Liver (tissue), 9 donors: ENCODE measurements around the gene MARVELD3. TPM values are rescaled to one million over a fixed set of nuclear protein-coding genes. Genes with fewer than 3 reads are reported as not detected.
"Not testable (repeated sequence)": the region's sequence is repeated elsewhere in the genome, so short reads cannot be mapped to it uniquely, and the experiment has no call there.

Experiments used
- DNase-seq: peaks from one replicate; pipeline ENCODE4 v3.0.0-alpha.2; 2017; ENCODE audit warnings: low spot score
- H3K27ac ChIP-seq, 2 donors: one replicate each; pipeline ENCODE4 v1.7.0; 2013; ENCODE audit warnings: inconsistent platforms in 2 of 2, low read length in 2 of 2, control low read depth in 1 of 2, low read depth in 1 of 2, mild to moderate bottlenecking in 1 of 2
- H3K27me3 ChIP-seq, 4 donors: one replicate each; pipeline versions ENCODE4 v1.6.1 to v1.7.0; 2013; ENCODE audit warnings: low read length in 3 of 4, inconsistent platforms in 1 of 4, mild to moderate bottlenecking in 1 of 4, moderate library complexity in 1 of 4; ENCODE audit not compliant: control insufficient read depth in 4 of 4, insufficient read depth in 4 of 4
- H3K36me3 ChIP-seq, 4 donors: one replicate each; pipeline versions ENCODE4 v1.6.1 to v1.7.0; 2013; ENCODE audit warnings: low read length in 3 of 4, mild to moderate bottlenecking in 3 of 4, low read depth in 1 of 4, moderate library complexity in 1 of 4; ENCODE audit not compliant: control insufficient read depth in 4 of 4, insufficient read depth in 3 of 4
- H3K4me1 ChIP-seq, 4 donors: one replicate each; pipeline versions ENCODE4 v1.6.1 to v1.7.0; 2013; ENCODE audit warnings: low read length in 3 of 4, mild to moderate bottlenecking in 3 of 4, moderate library complexity in 1 of 4; ENCODE audit not compliant: control insufficient read depth in 4 of 4, insufficient read depth in 4 of 4
- H3K4me3 ChIP-seq, 3 donors: one replicate each; pipeline versions ENCODE4 v1.6.1 to v1.7.0; 2013; ENCODE audit warnings: low read length in 3 of 3, control low read depth in 1 of 3, low read depth in 1 of 3, mild to moderate bottlenecking in 1 of 3
- H3K9ac ChIP-seq, 2 donors: one replicate each; pipeline ENCODE4 v1.7.0; 2013; ENCODE audit warnings: low read length in 2 of 2, mild to moderate bottlenecking in 2 of 2, moderate library complexity in 2 of 2, control low read depth in 1 of 2, low read depth in 1 of 2
- H3K9me3 ChIP-seq, 4 donors: one replicate each; pipeline versions ENCODE4 v1.6.1 to v1.7.0; 2013; ENCODE audit warnings: low read length in 3 of 4; ENCODE audit not compliant: control insufficient read depth in 4 of 4
- EGR1 ChIP-seq, 2 donors: IDR thresholded peaks; 2 replicates each; pipeline ENCODE4 v1.6.1; 2016 to 2018; ENCODE audit warnings: antibody characterized with exemption in 2 of 2, low read depth in 2 of 2
- FOXA1 ChIP-seq: IDR thresholded peaks from 2 replicates; pipeline ENCODE4 v1.6.1; 2016; ENCODE audit warnings: antibody characterized with exemption
- FOXA2 ChIP-seq: IDR thresholded peaks from 2 replicates; pipeline ENCODE4 v1.6.1; 2016; ENCODE audit warnings: antibody characterized with exemption
- GABPA ChIP-seq, 2 donors: IDR thresholded peaks in 1 of 2; conservative IDR thresholded peaks in 1 of 2; 2 replicates each; pipeline ENCODE4 v1.6.1; 2016; ENCODE audit warnings: antibody characterized with exemption in 2 of 2, mild to moderate bottlenecking in 1 of 2, moderate library complexity in 1 of 2
- HNF4A ChIP-seq, 2 donors: conservative IDR thresholded peaks; 2 replicates each; pipeline ENCODE4 v1.6.1; 2016; ENCODE audit warnings: antibody characterized with exemption in 2 of 2, mild to moderate bottlenecking in 2 of 2
- HNF4G ChIP-seq: IDR thresholded peaks from 2 replicates; pipeline ENCODE4 v1.6.1; 2016; ENCODE audit warnings: antibody characterized with exemption
- JUND ChIP-seq, 2 donors: IDR thresholded peaks; 2 replicates each; pipeline ENCODE4 v1.6.1; 2016; ENCODE audit warnings: antibody characterized with exemption in 2 of 2
- NR2F2 ChIP-seq: IDR thresholded peaks from 2 replicates; pipeline ENCODE4 v1.6.1; 2016; ENCODE audit warnings: antibody characterized with exemption
- RAD21 ChIP-seq, 2 donors: IDR thresholded peaks; 2 replicates each; pipeline ENCODE4 v1.6.1; 2016; ENCODE audit warnings: antibody characterized with exemption in 2 of 2, mild to moderate bottlenecking in 2 of 2
- RXRA ChIP-seq, 2 donors: IDR thresholded peaks; 2 replicates each; pipeline ENCODE4 v1.6.1; 2017 to 2018; ENCODE audit warnings: antibody characterized with exemption in 2 of 2, mild to moderate bottlenecking in 1 of 2
- SP1 ChIP-seq: IDR thresholded peaks from 2 replicates; pipeline ENCODE4 v1.6.1; 2018; ENCODE audit warnings: antibody characterized with exemption, mild to moderate bottlenecking
- TAF1 ChIP-seq: conservative IDR thresholded peaks from 2 replicates; pipeline ENCODE4 v1.6.1; 2016; ENCODE audit warnings: antibody characterized with exemption, mild to moderate bottlenecking
- YY1 ChIP-seq: IDR thresholded peaks from 2 replicates; pipeline ENCODE4 v1.6.1; 2016; ENCODE audit warnings: antibody characterized with exemption, mild to moderate bottlenecking
- WGBS: extraction: QIAGEN DNeasy Blood & Tissue Kit; methylation state at CpG from one replicate; pipeline ENCODE4 v1.1.7; 2013; 5-methylcytosine and 5-hydroxymethylcytosine counted together
- polyA plus RNA-seq, 2 donors: library from polyadenylated mRNA; stranded (reverse) in 1 of 2; unstranded in 1 of 2; fragments of 200-250 nt in 1 of 2; fragments of >200 nt in 1 of 2; fragmentation: Nextera tagmentation in 1 of 2; extraction: Ambion mirVana in 1 of 2; gene quantifications; one replicate each; pipeline versions ENCODE4 v1.2.1 to v1.2.3, GENCODE V29; 2013 to 2015
- total RNA-seq, 2 donors: library from RNA; depleted of rRNA; stranded (reverse); fragments of >200 nt; gene quantifications; one replicate each; pipeline ENCODE4 v1.2.3, GENCODE V29; 2014
- TF ChIP-seq, protein P1 (sequence below): fragments of 150-350 bp; IDR thresholded peaks from 2 replicates; pipeline ENCODE4 v1.5.1; 2017; ENCODE audit warnings: improper control_type of control experiment, low read depth, low read length; ENCODE audit not compliant: missing input control
- TF ChIP-seq, protein P2 (sequence below): IDR thresholded peaks from 2 replicates; pipeline ENCODE4 v1.6.1; 2016; ENCODE audit warnings: antibody characterized with exemption
- TF ChIP-seq, protein P3 (sequence below): IDR thresholded peaks from 2 replicates; pipeline ENCODE4 v1.6.1; 2016; ENCODE audit warnings: antibody characterized with exemption
- TF ChIP-seq, protein P4 (sequence below): IDR thresholded peaks from 2 replicates; pipeline ENCODE4 v1.6.1; 2016; ENCODE audit warnings: antibody characterized with exemption, mild to moderate bottlenecking
- TF ChIP-seq, protein P5 (sequence below): IDR thresholded peaks from 2 replicates; pipeline ENCODE4 v1.6.1; 2016; ENCODE audit warnings: antibody characterized with exemption
- donor health status: healthy.
- donor health status: healthy.
- donor health status: healthy.
- donor health status: healthy.
- donor health status: healthy.

The MARVELD3 gene
- total and polyA plus RNA-seq, 4 donors: 1.8 to 4.9 (median 4.1) TPM

DNA sequence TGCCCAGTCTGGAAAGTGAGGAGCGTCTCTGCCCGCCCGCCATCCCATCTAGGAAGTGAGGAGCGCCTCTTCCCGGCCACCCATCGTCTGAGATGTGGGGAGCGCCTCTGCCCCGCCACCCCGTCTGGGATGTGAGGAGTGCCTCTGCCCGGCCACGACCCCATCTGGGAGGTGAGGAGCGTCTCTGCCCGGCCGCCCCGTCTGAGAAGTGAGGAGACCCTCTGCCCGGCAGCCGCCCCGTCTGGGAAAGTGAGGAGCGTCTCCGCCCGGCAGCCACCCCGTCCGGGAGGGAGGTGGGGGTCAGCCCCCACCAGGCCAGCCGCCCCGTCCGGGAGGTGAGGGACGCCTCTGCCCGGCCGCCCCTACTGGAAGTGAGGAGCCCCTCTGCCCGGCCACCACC is 36.6 kb upstream of the MARVELD3 start:
- DNase-seq, H3K27ac ChIP-seq, H3K9ac ChIP-seq, H3K9me3 ChIP-seq, H3K4me3 ChIP-seq, H3K36me3 ChIP-seq, H3K27me3 ChIP-seq: not testable (repeated sequence)
- peaks cover 15 to 51% (median 34%) of the 10 kb centered on the region in 4 donors for H3K4me1 ChIP-seq
- 95% methylated on average over 30 of the region's 30 CpGs for WGBS

DNA sequence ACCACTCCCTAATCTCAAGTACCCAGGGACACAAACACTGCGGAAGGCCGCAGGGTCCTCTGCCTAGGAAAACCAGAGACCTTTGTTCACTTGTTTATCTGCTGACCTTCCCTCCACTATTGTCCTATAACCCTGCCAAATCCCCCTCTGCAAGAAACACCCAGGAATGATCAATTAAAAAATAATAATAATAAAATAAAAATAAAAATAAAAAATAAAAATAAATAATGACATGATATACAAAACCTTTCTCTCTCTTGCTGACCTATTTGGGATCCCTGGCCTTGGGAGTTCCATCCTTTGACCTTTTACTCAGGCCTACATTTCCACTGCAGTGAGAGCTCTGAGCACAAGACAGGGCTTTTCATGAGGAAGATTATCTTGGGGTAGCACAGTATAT is 35.9 kb upstream of the MARVELD3 start:
- Histone ChIP-seq H3K4me1 (peaks cover 15 to 56% (median 38%) of the 10 kb centered on the region in 4 donors), H3K27ac (peak overlapping the region; percentile 57 to 76), H3K9ac (peak overlapping the region in 1 of 2 donors; percentile 49)
- H3K36me3 ChIP-seq, H3K4me3 ChIP-seq, H3K27me3 ChIP-seq, H3K9me3 ChIP-seq, DNase-seq: not testable (repeated sequence)
- WGBS: no CpG with 5 or more reads among the region's 2 CpGs

DNA sequence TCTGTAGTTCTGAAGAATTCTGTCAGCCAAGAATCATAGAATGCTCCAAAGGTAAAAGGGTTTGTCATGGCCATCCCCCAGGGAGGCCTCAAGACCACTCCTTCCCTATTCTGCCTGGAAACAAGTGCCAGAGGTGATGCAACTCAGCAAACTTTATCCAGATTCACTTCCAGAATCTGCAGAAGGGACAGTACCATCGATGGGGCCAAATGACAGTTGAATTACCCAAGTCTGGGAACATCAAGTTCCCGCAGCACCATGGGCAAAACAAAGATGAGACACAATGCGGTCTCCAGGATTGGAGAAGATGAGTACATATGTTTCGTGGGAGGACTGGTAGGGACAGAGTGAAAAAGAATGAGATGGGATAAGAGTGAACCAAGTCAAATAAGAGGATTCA is 35.4 kb upstream of the MARVELD3 start:
- H3K9ac ChIP-seq: peak overlapping the region in 1 of 2 donors; percentile 49
- H3K36me3 ChIP-seq: no peaks in the 10 kb centered on the region
- TF ChIP-seq TAF1 (no peak), YY1 (peak; percentile 90), GABPA (IDR thresholded peaks at IDR 0.05 in 1 of 2, conservative IDR thresholded peaks at IDR 0.05 in 1 of 2) (no peak), RXRA (IDR thresholded peaks at IDR 0.05) (peak; percentile 89 to 94), HNF4A (conservative IDR thresholded peaks at IDR 0.05) (peak; percentile 83 to 86), HNF4G (peak; percentile 58), FOXA2 (peak; percentile 64), SP1 (peak; percentile 97), RAD21 (IDR thresholded peaks at IDR 0.05) (peak; percentile 51 to 57), EGR1 (IDR thresholded peaks at IDR 0.05; ENCODE audit: low read depth in 2 of 2) (peak; percentile 22 to 63), NR2F2 (no peak), FOXA1 (peak; percentile 64), JUND (IDR thresholded peaks at IDR 0.05) (peak; percentile 84 to 85)
- TF ChIP-seq, protein P1, sequence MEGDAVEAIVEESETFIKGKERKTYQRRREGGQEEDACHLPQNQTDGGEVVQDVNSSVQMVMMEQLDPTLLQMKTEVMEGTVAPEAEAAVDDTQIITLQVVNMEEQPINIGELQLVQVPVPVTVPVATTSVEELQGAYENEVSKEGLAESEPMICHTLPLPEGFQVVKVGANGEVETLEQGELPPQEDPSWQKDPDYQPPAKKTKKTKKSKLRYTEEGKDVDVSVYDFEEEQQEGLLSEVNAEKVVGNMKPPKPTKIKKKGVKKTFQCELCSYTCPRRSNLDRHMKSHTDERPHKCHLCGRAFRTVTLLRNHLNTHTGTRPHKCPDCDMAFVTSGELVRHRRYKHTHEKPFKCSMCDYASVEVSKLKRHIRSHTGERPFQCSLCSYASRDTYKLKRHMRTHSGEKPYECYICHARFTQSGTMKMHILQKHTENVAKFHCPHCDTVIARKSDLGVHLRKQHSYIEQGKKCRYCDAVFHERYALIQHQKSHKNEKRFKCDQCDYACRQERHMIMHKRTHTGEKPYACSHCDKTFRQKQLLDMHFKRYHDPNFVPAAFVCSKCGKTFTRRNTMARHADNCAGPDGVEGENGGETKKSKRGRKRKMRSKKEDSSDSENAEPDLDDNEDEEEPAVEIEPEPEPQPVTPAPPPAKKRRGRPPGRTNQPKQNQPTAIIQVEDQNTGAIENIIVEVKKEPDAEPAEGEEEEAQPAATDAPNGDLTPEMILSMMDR: no peak
- TF ChIP-seq, protein P2, sequence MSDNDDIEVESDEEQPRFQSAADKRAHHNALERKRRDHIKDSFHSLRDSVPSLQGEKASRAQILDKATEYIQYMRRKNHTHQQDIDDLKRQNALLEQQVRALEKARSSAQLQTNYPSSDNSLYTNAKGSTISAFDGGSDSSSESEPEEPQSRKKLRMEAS: peak; percentile 86
- TF ChIP-seq, protein P3, sequence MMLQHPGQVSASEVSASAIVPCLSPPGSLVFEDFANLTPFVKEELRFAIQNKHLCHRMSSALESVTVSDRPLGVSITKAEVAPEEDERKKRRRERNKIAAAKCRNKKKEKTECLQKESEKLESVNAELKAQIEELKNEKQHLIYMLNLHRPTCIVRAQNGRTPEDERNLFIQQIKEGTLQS: peak; percentile 96
- TF ChIP-seq, protein P4, sequence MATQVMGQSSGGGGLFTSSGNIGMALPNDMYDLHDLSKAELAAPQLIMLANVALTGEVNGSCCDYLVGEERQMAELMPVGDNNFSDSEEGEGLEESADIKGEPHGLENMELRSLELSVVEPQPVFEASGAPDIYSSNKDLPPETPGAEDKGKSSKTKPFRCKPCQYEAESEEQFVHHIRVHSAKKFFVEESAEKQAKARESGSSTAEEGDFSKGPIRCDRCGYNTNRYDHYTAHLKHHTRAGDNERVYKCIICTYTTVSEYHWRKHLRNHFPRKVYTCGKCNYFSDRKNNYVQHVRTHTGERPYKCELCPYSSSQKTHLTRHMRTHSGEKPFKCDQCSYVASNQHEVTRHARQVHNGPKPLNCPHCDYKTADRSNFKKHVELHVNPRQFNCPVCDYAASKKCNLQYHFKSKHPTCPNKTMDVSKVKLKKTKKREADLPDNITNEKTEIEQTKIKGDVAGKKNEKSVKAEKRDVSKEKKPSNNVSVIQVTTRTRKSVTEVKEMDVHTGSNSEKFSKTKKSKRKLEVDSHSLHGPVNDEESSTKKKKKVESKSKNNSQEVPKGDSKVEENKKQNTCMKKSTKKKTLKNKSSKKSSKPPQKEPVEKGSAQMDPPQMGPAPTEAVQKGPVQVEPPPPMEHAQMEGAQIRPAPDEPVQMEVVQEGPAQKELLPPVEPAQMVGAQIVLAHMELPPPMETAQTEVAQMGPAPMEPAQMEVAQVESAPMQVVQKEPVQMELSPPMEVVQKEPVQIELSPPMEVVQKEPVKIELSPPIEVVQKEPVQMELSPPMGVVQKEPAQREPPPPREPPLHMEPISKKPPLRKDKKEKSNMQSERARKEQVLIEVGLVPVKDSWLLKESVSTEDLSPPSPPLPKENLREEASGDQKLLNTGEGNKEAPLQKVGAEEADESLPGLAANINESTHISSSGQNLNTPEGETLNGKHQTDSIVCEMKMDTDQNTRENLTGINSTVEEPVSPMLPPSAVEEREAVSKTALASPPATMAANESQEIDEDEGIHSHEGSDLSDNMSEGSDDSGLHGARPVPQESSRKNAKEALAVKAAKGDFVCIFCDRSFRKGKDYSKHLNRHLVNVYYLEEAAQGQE: peak; percentile 66
- TF ChIP-seq, protein P5, sequence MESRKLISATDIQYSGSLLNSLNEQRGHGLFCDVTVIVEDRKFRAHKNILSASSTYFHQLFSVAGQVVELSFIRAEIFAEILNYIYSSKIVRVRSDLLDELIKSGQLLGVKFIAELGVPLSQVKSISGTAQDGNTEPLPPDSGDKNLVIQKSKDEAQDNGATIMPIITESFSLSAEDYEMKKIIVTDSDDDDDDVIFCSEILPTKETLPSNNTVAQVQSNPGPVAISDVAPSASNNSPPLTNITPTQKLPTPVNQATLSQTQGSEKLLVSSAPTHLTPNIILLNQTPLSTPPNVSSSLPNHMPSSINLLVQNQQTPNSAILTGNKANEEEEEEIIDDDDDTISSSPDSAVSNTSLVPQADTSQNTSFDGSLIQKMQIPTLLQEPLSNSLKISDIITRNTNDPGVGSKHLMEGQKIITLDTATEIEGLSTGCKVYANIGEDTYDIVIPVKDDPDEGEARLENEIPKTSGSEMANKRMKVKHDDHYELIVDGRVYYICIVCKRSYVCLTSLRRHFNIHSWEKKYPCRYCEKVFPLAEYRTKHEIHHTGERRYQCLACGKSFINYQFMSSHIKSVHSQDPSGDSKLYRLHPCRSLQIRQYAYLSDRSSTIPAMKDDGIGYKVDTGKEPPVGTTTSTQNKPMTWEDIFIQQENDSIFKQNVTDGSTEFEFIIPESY: peak; percentile 74
- H3K4me3 ChIP-seq: no peak overlapping the region
- H3K27ac ChIP-seq: peak overlapping the region; percentile 57 to 76
- no peaks in the 10 kb centered on the region for H3K9me3 ChIP-seq
- H3K4me1 ChIP-seq: peaks cover 15 to 52% (median 38%) of the 10 kb centered on the region in 4 donors
- no peaks in the 10 kb centered on the region for H3K27me3 ChIP-seq
- no peak for DNase-seq
- WGBS: 35% methylated on average over 4 of the region's 4 CpGs
